NCI-H345 treated with DMSO at 0.1 percent for 48 hours (cell line): ENCODE data around the gene OS9.
A peak's percentile ranks its signal among the peaks of the same experiment; 100 is the strongest.
"Not testable (repeated sequence)": the region's sequence is repeated elsewhere in the genome, so short reads cannot be mapped to it uniquely, and the experiment has no call there.

Experiments used
- DNase-seq: peaks from one replicate; lab custom pipeline; 2025; ENCODE audit not compliant: unreplicated experiment; lab: John Stamatoyannopoulos, UW

OS9 gene

DNA sequence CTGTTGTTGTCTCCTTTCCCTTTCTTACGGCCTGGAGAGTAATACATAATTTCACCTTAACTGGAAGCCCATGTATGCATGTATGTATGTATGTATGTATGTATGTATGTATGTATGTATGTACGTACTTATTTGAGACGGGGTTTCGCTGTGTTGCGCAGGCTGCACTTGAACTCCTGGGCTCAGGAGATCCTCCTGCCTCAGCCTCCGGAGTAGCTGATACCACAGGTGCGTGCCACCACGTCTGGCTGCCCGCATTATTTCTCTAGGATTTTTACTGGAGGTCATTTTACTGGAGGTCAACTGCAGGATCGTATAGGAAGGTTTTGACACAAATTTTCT lies 644 bp upstream of the OS9 start:
- no peak for DNase-seq

DNA sequence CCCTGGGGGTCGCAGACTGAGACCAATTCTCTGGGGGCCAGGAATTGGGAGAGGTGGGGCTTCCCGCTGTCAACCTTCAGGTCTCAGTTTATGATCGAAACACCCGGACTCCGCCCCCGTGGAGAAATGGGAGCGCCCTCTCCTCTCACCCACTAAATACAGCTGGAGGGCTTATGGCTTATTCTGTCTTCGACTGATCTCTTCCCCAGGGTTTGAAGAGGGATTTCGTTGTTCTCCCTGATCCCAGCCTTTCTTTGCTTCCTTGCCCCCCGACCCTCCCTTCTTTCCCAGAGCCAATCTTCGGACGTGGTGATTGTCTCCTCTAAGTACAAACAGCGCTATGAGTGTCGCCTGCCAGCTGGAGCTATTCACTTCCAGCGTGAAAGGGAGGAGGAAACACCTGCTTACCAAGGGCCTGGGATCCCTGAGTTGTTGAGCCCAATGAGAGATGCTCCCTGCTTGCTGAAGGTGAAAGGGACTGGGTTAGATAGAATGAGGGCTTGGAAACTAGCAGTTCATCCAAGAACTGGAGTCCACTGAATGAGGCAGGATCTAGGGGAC lies 607 bp downstream of the OS9 start:
- DNase-seq, result peak; percentile 44

DNA sequence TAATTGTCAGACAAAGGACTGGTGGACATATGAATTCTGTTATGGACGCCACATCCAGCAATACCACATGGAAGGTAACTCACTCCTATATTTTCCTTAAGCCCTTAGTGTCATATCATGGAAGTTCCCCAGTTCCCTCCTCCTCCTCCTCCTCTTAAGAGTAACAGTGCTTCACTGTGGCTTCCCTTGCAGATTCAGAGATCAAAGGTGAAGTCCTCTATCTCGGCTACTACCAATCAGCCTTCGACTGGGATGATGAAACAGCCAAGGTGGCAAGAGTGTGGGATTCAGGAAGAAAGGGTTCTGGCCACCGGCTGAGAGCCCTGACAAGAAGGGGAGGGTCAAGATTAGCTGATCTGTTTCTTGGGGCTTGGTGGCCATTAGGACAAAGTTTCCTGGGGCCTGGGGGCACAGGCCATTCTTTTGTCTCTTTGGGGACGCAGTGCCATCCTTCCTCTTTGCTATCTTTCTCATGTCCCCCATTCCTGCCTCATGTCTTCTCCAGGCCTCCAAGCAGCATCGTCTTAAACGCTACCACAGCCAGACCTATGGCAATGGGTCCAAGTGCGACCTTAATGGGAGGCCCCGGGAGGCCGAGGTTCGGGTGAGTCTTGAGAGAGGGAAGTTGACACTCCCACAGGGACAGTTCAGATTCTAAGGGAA lies 2.0 kb downstream of the OS9 start:
- no peak for DNase-seq

DNA sequence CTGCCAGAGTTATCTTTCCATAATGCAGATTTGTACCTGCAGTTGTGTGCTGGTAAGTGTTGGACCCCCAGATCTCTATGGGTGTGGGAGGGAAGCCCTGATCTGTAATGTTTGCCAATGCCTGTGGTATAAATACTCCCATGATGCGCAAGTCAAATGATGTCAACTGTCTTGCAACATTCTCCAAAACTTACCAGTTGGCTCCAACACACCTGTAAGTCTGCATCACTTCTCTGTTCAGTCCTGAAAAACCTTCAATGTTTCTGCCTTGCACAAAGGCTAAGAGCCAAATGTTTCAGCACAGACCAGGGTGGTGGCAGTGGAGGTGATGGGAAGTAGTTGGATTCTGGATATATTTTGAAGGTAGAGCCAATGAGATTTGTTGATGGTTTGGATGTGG lies 3.1 kb downstream of the OS9 start:
- no peak for DNase-seq

DNA sequence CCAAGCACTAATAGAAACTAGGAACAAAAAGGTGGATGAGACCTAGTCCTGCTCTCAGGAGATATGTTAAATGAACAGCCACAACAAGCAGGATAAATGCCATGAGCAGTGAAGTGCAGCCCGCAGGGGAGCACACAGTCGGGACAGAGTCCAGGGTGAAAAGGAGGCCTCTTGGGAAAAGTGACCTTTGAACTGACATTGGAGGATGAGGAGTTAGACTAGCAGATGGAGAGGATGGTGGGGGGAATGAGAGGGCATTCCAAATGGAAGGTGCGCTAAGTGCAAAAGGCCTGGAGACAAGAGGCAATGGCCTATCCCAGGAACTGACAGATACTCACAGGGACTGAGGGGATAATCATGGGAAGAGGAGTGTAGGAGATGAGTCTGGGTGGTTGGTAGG lies 4.5 kb downstream of the OS9 start:
- no peak for DNase-seq

DNA sequence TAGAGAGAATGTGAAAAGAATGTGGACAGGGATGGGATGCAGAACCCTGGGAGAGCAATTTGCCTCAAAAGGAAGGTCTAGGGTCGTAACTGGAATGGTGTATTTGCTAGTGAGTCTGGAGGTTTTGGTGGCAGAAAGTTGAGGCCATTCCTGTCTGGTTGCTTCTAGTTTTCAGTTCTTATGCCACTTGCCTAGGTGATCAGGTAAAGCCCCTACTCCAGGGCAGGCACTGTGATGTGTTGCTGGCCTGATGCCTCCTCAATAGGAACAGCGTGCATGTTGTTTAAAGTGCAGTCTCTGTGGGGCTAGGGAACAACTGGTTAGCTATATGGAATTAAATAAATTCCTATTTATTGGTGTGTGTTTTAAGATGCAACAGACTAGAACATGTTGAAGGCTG lies 6.4 kb downstream of the OS9 start:
- DNase-seq, result no peak

DNA sequence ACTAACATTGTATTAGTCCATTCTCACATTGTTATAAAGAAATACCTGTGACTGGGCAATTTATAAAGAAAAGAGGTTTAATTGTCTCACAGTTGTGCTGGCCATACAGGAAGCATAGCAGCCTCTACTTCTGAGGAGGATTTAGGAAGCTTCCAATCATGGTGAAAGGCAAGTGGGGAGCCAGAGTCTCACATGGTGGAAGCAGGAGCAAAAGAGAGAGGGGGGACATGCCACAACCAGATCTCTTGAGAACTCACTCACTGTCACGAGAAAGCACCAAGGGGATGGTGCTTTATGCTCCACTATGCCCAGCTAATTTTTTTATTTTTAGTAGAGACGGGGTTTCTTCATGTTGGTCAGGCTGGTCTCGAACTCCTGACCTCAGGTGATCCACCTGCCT lies 13.3 kb downstream of the OS9 start:
- DNase-seq, result no peak

DNA sequence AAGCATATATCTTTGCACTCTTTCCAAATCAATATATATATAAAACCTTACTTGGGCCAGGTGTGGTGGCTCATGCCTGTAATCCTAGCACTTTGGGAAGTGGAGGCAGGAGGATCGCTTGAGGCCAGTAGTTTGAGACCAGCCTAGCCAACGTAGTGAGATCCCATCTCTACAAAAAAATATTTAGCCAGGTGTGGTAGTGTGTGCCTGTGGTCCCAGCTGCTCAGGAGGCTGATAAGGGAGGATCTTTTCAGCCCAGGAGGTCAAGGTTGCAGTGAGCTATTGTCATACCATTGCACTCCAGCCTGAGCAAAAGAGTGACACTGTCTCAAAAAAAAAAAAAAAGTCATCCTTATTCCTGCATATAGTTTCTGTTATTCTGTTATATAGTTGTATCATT lies 14.4 kb downstream of the OS9 start:
- DNase-seq, result no peak

DNA sequence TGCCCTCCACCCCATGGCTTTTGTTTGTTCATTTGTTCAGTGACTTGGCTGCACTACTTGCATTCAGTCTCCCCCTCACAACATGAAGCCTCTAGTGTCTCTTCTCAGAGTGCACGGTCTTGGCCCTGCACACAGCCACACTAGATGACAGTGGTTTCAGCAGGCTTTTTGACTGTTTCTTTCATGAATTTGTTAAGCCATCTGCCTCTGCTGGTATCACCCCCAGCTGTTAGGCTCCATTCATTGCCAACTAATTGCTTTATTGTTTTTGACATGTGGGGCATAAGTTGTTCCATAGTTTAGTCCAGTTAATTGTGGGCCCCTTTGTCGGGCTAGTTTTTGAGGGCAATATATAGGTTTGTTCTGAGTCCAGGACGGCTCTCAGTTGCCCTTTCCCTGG lies 18.8 kb downstream of the OS9 start:
- DNase-seq, result no peak

DNA sequence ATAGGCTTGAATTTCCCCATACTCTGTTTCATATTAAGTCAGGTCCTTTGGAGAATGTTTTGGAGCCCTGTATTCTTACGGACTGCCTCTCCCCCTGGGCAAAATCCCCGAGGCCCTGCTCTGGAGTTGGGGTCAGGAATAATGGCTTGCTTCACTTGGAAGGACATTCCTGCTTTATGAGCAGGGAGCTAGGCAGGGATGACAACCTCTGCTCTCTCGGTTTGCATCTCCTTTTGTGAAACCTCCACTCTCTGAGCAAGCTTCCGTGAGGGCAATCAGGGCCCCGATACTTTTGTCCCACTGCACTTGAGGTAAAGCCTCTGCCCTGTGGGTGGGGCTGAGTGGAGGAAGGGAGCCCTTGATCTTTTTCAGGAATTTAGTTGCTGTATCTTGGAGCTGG lies 19.3 kb downstream of the OS9 start:
- DNase-seq, result no peak

DNA sequence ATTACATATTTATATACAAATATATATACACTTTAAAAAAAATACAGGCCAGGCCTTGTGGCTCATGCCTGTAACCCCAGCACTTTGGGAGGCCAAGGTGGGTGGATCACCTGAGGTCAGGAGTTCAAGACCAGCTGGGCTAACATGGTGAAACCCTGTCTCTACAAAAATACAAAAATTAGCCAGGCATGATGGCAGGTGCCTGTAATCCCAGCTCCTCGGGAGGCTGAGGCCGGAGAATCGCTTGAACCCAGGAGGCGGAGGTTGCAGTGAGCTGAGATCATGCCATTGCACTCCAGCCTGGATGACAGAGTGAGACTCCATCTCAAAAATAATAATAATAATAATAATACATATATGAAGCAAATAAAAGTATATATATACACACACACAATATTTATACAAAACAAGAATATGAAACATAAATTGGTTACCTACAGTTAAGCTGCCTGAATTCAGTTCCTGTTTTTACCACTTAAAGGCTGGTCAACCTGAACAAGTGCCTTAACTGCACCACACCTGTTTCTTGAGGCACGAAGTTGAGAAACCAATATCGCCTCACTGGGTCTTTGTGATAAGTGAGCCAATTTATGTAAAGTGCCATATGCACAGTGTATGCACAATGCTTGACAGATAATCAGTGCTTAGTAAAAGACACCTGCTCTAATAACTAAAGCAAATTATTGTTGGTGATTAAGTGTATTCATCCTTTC lies 21.3 kb downstream of the OS9 start:
- DNase-seq, result not testable (repeated sequence)

DNA sequence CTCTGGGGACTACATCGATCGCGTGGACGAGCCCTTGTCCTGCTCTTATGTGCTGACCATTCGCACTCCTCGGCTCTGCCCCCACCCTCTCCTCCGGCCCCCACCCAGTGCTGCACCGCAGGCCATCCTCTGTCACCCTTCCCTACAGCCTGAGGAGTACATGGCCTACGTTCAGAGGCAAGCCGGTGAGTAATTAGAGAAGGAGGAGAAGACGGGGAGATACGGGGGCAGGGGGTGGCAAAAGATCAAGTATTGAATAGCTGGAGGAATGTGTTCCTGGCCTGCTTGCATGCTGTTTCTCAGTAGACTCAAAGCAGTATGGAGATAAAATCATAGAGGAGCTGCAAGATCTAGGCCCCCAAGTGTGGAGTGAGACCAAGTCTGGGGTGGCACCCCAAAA lies 21.9 kb downstream of the OS9 start:
- DNase-seq, result no peak

DNA sequence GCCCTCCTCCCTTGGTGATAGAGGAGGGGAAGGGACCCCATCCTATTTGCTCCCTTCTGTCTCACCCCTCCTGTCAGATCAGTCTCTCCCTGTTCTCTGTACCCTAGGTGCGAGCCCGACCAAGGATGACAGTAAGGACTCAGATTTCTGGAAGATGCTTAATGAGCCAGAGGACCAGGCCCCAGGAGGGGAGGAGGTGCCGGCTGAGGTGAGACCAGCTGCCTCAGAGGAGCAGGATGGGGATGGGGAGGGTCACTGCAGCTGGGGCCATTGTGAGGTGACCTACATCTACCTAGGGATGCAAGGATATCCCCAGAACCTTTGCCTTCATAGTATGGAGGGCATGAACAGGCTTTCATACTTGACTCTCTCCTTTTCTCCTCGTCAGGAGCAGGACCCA lies 22.4 kb downstream of the OS9 start:
- DNase-seq, result no peak

DNA sequence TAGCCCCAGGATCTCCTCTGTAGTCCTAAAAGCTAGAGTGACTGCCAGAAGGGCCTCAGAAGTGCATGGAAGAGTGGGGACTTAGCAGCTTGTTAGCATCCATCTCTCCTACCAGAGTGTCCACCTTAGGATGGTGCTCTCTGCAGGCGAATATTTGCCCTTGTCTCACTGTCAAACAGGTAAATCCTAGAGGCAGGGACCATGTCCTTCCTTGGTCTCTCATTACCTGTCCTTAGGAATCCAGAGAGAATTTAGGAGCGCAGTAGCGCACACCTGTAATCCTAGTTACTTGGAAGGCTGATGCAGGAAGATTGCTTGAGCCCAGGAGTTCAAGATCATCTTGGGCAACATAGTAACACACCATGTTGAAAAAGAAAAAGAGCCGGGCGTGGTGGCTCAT lies 23.2 kb downstream of the OS9 start:
- DNase-seq, result no peak

DNA sequence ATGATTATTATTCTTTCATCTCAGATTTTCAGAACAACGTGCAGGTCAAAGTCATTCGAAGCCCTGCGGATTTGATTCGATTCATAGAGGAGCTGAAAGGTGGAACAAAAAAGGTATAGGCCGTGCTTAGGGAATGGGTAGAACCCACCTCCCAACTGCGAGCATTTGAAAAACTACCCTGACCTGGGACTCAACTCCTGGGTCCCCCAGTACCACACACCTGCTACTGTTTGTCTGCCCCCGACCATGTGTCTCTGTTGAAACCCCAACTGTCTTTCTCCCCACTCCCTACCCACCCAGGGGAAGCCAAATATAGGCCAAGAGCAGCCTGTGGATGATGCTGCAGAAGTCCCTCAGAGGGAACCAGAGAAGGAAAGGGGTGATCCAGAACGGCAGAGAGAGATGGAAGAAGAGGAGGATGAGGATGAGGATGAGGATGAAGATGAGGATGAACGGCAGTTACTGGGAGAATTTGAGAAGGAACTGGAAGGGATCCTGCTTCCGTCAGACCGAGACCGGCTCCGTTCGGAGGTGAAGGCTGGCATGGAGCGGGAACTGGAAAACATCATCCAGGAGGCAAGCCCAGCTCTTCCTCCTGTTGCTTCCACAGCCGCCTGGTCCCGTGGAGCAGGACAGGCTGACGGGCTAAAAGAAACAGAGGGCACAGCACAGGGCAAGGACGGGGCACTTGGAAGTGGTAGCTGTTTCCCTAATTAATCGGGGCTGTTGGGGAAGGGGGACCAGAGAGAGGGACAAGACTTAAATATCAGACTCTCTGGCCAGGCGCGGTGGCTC lies 24.1 kb downstream of the OS9 start:
- DNase-seq, result no peak

DNA sequence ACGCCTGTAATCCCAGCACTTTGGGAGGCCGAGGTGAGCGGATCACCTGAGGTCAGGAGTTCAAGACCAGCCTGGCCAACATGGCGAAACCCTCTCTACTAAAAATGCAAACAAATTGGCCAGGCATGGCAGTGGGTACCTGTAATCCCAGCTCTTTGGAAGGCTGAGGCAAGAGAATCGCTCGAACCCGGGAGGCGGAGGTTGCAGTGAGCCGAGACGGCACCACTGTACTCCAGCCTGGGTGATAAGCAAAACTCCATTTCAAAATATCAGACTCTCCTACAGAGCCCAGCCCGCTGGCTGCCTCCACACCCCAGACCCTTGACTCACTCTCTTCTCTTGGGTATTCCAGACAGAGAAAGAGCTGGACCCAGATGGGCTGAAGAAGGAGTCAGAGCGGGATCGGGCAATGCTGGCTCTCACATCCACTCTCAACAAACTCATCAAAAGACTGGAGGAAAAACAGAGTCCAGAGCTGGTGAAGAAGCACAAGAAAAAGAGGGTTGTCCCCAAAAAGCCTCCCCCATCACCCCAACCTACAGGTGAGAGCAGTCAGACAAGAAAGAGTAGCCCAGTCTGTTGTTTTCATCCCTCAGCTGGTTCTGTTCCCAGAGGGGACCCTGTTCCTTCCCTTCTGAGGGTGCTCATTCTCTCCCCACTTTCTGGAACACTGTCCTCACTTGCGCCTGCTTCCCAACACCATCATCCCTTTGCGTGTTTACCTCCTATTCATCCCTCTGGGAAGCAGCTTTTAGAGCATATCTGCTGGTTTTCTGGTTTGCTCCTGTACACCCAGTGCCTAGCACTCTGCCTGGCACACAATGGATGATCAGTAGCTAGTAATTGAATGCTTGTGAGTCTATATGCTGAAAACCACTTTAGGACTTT lies 25.0 kb downstream of the OS9 start:
- DNase-seq, result no peak

DNA sequence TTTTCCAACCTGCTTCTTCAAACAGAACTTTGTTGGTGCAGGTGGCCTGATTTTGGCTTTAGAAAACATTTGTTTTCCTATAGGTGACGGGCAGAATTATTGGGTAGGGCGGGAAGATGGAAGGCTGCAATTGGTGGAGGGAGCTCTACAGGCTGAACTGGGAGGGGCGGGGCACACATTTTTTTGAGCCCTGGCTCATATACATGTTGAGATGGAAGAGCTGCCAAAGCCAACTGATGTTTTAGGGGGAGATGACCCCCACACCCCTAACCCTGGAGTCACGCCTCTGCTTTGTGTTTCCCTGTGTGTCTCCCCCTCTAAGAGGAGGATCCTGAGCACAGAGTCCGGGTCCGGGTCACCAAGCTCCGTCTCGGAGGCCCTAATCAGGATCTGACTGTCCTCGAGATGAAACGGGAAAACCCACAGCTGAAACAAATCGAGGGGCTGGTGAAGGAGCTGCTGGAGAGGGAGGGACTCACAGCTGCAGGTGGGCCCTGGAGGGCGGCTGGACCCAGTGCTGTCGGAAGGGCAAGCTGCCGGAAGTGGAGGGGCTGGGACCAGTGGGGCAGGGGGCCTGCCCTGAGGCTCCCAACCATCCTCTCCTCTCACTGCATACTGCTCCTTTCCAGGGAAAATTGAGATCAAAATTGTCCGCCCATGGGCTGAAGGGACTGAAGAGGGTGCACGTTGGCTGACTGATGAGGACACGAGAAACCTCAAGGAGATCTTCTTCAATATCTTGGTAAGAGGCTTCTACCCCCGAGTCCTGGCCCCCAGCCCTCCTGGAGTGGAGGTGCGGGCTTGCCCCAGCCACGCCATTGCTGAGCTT lies 26.1 kb downstream of the OS9 start:
- no peak for DNase-seq

DNA sequence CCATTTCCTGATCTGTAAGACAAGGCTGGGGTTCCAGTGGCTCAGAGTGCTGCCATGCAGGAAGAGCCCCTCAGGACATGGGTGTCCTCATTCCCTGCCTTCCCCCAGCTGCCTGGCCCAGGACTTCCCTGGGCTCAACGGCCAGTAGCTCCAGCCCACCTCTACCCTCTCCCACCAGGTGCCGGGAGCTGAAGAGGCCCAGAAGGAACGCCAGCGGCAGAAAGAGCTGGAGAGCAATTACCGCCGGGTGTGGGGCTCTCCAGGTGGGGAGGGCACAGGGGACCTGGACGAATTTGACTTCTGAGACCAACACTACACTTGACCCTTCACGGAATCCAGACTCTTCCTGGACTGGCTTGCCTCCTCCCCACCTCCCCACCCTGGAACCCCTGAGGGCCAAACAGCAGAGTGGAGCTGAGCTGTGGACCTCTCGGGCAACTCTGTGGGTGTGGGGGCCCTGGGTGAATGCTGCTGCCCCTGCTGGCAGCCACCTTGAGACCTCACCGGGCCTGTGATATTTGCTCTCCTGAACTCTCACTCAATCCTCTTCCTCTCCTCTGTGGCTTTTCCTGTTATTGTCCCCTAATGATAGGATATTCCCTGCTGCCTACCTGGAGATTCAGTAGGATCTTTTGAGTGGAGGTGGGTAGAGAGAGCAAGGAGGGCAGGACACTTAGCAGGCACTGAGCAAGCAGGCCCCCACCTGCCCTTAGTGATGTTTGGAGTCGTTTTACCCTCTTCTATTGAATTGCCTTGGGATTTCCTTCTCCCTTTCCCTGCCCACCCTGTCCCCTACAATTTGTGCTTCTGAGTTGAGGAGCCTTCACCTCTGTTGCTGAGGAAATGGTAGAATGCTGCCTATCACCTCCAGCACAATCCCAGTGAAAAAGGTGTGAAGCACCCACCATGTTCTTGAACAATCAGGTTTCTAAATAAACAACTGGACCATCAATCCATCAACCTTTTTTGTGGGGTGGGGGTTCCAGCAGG lies 27.0 kb downstream of the OS9 start:
- no peak for DNase-seq
